HepG2 (cell line): Measurements from ENCODE around the gene MORC4.

Experiments
- CBX2 ChIP-seq, 2 experiments: fragments of 200-600 bp in 1 of 2; sonication (generic); formaldehyde crosslinking in 1 of 2; IDR thresholded peaks; 2 replicates each; pipeline versions ENCODE4 v1.7.0 to v1.8.1; 2018 to 2022; ENCODE audit warnings: low read depth in 2 of 2, low read length in 1 of 2, mild to moderate bottlenecking in 1 of 2, missing genetic modification reagents in 1 of 2
- FOXJ3 ChIP-seq: sonication (generic); formaldehyde crosslinking; IDR thresholded peaks from 2 replicates; pipeline ENCODE4 v1.4.0; 2020; ENCODE audit warnings: missing genetic modification reagents, mild to moderate bottlenecking, borderline replicate concordance
- ZNF160 ChIP-seq: sonication (generic); formaldehyde crosslinking; IDR thresholded peaks from 2 replicates; pipeline ENCODE4 v1.8.0; 2022; ENCODE audit warnings: mild to moderate bottlenecking, inconsistent platforms, missing genetic modification reagents
- ZNF746 ChIP-seq: sonication (generic); formaldehyde crosslinking; IDR thresholded peaks from 2 replicates; pipeline ENCODE4 v1.8.0; 2022; ENCODE audit warnings: mild to moderate bottlenecking, missing genetic modification reagents

- TF ChIP-seq FOXJ3 (no peak), ZNF746 (CRISPR knock-in tag) (no peak), ZNF160 (CRISPR knock-in tag) (no peak), CBX2 (IDR thresholded peaks at IDR 0.05; ENCODE audit: low read depth, low read length) (no peak), CBX2 (CRISPR knock-in tag; IDR thresholded peaks at IDR 0.05; ENCODE audit: low read depth) (no peak)
Observed at GRCh38 chrX:106950381-106950780, 49.6 kb downstream of the MORC4 start.
